ENCODE data around the gene LIN37.
A peak's percentile ranks its signal among the peaks of the same experiment; 100 is the strongest.

The LIN37 gene

DNA sequence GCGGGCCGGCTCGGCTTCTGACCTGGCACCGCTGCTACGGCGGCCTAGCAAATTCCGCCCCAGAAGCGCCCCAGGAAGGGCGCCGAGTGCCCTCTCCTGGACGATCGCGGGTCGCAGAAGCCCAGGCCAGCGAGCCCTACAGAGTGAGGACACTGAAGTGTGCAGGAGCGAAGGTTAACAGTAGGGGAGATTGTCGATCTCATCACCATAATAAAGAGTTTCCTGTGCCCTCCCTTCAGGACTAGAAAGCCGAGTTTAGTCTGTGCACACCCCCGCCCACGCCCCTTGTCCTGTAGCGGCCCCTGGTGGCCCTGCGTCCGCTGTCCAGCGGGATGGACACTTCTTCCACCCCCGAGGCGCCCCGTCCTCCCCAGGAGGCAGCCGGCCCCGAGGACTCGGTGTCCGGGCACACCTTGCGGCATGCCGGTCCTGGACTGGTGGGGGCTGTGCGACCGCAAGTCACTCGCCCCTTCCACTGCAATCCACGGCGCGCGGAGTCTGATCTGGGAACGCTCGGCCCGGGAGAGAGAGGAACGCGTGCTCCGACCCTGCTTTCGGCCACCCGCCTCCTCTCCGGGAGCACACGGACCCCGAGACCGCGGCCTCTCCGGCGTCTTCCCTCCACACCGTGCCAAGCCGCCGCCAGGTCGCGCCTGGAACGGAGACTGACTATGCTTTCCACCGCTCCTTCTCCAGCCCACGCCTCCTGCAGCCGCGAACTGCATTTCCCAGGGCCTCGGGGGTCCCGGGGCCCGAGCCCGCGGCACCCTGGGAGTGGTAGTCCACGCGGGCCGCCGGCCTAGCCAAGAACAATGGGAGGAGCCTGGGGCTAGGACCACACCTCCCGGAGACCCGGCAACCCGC is 31.3 kb upstream of the LIN37 start:
- peak overlapping the region; percentile 98 for H3K27ac ChIP-seq

DNA sequence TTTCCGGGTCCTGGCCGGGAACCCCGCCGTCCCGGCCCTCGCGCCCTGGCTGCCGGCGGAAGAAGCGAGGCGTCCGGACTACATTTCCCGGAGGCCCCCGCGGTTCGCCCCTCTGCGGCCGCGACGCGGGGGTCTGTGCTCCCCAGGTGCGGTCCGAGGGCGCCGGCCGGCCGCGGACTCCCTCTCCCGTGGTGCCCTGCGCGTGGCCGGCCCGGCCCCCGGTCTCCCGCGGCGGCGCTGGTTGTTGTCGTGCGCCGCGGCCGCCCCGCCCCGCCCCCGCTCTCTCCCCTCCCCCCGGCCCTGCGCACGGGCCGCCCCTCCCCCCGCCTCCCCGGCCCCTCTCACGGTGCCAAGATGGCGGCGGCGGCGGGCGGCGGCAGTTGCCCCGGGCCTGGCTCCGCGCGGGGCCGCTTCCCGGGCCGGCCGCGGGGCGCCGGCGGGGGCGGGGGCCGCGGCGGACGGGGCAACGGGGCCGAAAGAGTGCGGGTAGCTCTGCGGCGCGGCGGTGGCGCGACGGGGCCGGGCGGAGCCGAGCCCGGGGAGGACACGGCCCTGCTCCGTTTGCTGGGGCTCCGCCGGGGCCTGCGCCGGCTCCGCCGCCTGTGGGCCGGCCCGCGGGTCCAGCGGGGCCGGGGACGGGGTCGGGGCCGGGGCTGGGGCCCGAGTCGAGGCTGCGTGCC is 30.6 kb upstream of the LIN37 start, which contains the start of gene KMT2B:
KMT2B (plus strand) TSS at position 339 of the 680 bp plus-strand sequence; CDS start at position 355, 16 bp downstream.
- peak within 1 kb of the TSS; percentile 98 for H3K27ac ChIP-seq
- TF ChIP-seq, protein P1, sequence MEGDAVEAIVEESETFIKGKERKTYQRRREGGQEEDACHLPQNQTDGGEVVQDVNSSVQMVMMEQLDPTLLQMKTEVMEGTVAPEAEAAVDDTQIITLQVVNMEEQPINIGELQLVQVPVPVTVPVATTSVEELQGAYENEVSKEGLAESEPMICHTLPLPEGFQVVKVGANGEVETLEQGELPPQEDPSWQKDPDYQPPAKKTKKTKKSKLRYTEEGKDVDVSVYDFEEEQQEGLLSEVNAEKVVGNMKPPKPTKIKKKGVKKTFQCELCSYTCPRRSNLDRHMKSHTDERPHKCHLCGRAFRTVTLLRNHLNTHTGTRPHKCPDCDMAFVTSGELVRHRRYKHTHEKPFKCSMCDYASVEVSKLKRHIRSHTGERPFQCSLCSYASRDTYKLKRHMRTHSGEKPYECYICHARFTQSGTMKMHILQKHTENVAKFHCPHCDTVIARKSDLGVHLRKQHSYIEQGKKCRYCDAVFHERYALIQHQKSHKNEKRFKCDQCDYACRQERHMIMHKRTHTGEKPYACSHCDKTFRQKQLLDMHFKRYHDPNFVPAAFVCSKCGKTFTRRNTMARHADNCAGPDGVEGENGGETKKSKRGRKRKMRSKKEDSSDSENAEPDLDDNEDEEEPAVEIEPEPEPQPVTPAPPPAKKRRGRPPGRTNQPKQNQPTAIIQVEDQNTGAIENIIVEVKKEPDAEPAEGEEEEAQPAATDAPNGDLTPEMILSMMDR (conservative IDR thresholded peaks at IDR 0.05), result no peak

More for the DNA sequence above, 31.3 kb upstream of the LIN37 start:
- TF ChIP-seq, protein P1 (conservative IDR thresholded peaks at IDR 0.05), result peak; percentile 98

DNA sequence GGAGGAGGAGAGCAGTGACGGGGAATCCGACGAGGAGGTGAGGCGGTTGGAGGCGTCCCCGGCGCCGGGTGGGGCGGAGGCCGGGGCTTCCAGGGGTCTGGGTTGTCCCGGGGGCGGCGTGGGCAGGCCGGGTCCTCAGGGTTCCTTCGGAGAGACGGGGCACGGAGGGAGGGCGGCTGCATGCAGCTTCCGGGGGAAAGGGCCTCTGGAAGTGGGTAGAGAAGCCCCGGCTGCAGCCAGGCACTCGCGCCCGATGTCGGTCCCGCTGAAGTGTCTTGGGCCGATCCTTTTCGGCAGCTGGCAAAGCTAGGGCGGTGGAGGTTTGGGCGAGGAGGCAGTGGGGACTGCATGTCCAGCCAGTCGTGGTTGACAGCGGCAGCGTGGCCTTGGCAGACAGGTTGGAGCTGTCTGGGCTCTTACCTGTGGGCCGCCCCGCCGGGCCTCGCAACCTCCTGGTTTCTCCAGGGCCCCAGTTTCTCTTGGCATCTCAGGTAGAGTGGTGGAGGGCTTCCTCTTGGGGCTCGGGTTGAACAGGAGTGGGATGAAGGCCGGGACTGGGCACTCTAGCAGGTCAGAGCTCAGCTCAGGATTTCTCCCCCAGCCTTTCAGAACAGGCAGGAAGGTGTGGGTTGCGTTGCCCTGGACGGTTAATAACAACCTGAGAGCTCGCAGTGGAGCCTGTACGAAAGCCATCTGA is 29.9 kb upstream of the LIN37 start:
- H3K27ac ChIP-seq, result peak overlapping the region; percentile 98
- TF ChIP-seq, protein P1 (conservative IDR thresholded peaks at IDR 0.05), result no peak

GRCh38 chr19:35719402-35720162 is 28.8 kb upstream of the LIN37 start:
- TF ChIP-seq, protein P1 (conservative IDR thresholded peaks at IDR 0.05), result no peak
- H3K27ac ChIP-seq, result peak overlapping the region; percentile 98

DNA sequence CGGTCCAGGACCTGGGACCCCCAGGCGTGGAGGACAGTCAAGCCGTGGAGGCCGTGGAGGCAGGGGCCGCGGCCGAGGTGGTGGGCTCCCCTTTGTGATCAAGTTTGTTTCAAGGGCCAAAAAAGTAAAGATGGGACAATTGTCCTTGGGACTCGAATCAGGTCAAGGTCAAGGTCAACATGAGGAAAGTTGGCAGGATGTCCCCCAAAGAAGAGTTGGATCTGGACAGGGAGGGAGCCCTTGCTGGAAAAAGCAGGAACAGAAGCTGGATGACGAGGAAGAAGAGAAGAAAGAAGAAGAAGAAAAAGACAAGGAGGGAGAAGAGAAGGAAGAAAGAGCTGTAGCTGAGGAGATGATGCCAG is 28.2 kb upstream of the LIN37 start:
- TF ChIP-seq, protein P1 (conservative IDR thresholded peaks at IDR 0.05), result no peak

GRCh38 chr19:35720648-35721047 is 27.7 kb upstream of the LIN37 start:
- TF ChIP-seq, protein P1 (conservative IDR thresholded peaks at IDR 0.05), result no peak
- no peak overlapping the region for H3K27ac ChIP-seq

More for the DNA sequence above, 28.2 kb upstream of the LIN37 start:
- 0 out of 2 replicates have a peak overlapping the region, but pooled peaks have one; percentile 98 for H3K27ac ChIP-seq

All from VCaP (cell line).